ENCODE measurements around the gene H6PD.

Gene H6PD

GRCh38 chr1:9257851-9258250 lies 23.3 kb downstream of the H6PD start:
- DNase-seq (ENCODE audit: low read depth), result no peak

DNA sequence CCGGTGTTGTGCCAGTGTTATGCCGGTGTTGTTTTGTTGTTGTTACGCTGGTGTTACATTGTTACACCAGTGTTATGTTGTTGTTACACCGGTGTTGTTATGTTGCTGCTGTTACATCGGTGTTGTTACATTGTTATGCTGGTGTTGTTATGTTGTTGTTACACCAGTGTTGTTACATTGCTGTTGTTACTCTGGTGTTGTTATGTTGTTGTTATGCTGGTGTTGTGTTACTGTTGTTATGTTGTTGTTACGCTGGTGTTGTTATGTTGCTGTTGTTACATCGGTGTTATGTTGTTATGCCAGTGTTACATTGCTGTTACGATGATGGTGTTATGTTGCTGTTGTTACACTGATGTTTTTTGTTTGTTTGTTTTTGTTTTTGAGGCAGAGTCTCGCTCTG lies 24.1 kb downstream of the H6PD start:
- no peak for DNase-seq (ENCODE audit: low read depth)

DNA sequence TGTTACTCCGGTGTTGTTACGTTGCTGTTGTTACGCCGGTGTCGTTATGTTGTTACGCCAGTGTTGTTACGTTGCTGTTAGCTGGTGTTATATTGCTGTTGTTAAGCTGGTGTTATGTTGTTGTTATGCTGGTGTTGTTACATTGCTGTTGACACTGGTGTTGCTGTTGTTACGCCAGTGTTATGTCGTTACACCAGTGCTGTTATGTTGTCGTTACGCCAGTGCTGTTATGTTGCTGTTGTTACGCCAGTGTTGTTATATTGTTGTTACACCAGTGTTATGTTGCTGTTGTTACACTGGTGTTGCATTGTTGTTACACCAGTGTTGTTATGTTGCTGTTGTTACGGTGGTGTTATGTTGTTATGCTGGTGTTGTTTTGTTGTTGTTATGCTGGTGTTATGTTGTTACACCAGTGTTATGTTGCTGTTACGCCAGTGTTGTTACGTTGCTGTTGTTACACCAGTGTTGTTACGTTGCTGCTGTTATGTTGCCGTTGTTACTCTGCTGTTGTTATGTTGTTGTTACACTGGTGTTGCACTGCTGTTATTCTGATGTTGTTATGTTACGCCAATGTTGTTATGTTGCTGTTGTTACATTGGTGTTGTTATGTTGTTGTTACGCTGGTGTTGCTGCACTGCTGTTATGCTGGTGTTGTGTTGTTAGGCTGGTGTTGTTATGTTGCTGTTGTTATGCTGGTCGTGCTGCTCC lies 25.6 kb downstream of the H6PD start:
- DNase-seq (ENCODE audit: low read depth), result no peak

DNA sequence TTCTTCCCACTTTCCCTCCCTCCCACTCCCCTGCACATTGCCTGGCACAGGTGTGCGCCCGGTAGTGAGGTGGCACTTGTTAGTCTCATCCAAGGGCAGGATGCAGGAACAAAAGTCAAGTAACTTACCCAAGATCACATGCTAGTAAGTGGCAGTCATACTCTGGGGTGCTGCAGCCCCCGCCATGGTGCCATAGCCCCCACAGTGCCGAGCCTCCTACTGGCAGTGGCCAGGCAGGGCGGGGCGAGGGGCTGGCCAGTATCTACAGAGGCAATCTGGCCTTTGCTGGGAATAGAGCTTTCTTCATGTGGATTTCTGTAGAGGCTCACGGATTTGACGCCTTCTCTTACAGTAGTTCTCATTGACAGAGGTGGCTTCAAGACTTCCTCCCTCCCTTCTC lies 26.9 kb downstream of the H6PD start:
- DNase-seq (ENCODE audit: low read depth), result no peak

DNA sequence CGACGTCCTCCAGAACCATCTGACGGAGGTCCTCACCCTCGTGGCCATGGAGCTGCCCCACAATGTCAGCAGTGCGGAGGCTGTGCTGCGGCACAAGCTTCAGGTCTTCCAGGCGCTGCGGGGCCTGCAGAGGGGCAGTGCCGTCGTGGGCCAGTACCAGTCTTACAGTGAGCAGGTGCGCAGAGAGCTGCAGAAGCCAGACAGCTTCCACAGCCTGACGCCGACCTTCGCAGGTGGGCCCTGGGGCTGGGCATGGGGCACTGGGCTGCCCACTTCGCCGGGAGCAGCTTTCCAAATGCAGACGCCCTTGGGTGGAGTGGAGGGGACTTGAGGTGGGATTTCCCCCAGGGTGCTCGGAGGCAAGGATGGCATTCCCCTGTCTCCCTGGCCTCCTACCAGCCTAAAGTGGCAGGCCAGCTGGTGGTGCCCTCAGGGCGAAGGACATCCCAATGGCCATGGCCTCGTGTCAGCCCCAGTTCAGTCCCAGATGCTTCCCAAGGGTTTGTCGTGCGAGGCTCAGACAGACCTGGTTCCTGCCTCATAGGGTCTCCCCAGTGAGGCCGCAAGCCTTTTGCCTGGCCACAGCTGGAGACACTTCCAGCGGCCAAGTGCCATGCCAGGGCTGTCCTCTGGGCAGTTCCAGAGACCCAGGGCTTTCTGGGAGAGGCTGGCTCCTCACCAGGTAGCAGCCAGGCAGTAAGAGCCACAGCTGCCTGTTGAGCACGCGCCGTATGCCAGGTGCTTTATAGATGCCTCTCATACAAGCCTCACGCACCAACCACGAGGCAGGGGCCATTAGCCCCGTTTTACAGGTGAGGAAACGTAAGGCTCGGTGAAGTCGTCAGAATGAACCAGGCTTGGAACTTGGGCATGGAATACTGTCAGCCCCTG lies 27.8 kb downstream of the H6PD start:
- DNase-seq (ENCODE audit: low read depth), result no peak

DNA sequence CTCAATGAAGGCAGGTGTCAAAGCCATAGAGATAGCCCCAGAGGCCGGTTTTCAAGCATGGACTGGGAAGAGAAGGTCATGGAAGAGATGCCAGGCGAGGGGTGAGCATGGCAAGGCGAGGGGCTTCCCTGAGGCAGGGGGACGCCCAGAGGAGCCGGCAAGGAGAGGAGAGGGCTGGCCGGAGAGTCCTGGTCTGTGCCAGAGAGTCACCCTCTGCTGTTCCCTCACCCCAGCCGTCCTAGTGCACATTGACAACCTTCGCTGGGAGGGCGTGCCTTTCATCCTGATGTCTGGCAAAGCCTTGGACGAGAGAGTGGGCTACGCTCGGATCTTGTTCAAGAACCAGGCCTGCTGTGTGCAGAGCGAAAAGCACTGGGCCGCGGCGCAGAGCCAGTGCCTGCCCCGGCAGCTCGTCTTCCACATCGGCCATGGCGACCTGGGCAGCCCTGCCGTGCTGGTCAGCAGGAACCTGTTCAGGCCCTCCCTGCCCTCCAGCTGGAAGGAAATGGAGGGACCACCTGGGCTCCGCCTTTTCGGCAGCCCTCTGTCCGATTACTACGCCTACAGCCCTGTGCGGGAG lies 28.8 kb downstream of the H6PD start:
- no peak for DNase-seq (ENCODE audit: low read depth)

DNA sequence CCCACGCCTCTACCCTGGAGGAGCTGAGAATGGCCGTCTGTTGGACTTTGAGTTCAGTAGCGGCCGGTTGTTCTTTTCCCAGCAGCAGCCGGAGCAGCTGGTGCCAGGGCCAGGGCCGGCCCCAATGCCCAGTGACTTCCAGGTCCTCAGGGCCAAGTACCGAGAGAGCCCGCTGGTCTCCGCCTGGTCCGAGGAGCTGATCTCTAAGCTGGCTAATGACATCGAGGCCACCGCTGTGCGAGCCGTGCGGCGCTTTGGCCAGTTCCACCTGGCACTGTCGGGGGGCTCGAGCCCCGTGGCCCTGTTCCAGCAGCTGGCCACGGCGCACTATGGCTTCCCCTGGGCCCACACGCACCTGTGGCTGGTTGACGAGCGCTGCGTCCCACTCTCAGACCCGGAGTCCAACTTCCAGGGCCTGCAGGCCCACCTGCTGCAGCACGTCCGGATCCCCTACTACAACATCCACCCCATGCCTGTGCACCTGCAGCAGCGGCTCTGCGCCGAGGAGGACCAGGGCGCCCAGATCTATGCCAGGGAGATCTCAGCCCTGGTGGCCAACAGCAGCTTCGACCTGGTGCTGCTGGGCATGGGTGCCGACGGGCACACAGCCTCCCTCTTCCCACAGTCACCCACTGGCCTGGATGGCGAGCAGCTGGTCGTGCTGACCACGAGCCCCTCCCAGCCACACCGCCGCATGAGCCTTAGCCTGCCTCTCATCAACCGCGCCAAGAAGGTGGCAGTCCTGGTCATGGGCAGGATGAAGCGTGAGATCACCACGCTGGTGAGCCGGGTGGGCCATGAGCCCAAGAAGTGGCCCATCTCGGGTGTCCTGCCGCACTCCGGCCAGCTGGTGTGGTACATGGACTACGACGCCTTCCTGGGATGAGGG lies 29.7 kb downstream of the H6PD start:
- DNase-seq (ENCODE audit: low read depth), result no peak

DNA sequence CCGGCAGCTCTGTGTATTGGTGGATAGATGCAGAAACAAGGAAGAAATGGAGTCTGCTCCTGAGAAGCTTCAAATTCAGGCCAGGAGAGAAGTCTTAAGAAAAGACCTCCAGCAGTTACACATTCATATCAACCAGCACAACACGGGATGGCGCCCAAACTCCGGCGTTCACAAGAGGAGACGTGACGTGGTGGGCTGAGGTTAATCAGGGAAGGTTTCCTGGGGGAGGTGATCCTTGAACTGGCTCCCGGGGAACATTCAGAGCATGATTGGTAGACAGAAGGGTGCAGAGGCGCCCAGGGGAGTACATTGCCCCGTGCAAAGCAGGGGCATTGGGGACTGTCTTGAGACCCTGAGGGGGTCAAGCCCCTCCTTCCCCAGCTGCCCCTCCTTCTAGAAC lies 30.5 kb downstream of the H6PD start:
- no peak for DNase-seq (ENCODE audit: low read depth)

GRCh38 chr1:9265968-9266367 lies 31.4 kb downstream of the H6PD start:
- no peak for DNase-seq (ENCODE audit: low read depth)

DNA sequence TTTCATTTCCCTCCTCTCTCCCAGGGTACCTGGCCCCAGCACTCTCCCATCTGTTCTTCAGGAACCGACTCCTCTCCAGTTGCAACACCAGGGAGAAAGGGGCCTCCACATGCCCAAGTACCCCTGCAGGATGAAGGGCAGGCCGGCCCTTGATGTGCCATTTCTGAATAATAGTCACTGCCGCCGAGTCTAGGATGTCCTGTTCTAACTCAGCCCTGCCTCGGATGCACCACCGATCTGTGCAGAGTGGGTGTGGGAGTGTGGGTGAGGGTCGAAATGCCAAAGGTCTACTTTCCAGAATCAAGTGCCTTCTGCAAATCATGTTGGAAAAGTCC lies 32.7 kb downstream of the H6PD start:
- no peak for DNase-seq (ENCODE audit: low read depth)

- DNase-seq (ENCODE audit: low read depth), result no peak
Measured at GRCh38 chr1:9267827-9268581, 33.4 kb downstream of the H6PD start.

- no peak for DNase-seq (ENCODE audit: low read depth)
Measured at GRCh38 chr1:9269078-9269501, 34.5 kb downstream of the H6PD start.

- DNase-seq (ENCODE audit: low read depth), result no peak
Measured at GRCh38 chr1:9269721-9270120, 35.1 kb downstream of the H6PD start.

GRCh38 chr1:9270290-9270883 lies 35.8 kb downstream of the H6PD start:
- no peak for DNase-seq (ENCODE audit: low read depth)

DNA sequence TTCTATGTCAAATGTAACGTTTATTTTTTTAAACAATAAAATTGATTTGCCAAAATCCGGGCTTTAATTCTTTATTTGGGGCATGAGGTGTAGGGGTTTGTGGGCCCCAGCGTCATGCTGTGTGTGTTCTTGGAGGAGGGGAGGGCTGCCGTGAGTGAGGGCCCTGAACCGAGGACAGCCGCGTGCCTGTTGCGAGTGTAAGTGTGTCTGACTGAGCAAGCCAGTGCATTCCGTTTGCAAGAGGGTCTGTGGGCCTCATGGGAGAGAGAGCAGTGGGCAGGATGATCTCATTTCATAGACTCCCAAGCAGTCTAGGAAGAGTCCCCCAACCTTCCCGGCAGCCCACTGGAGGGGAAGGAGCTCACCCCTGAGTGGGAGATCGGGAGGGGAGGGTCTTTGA lies 36.7 kb downstream of the H6PD start:
- DNase-seq (ENCODE audit: low read depth), result no peak

- DNase-seq (ENCODE audit: low read depth), result no peak
Measured at GRCh38 chr1:9271861-9272595, 37.5 kb downstream of the H6PD start.

- DNase-seq (ENCODE audit: low read depth), result no peak
Measured at GRCh38 chr1:9273177-9273576, 38.6 kb downstream of the H6PD start.

DNA sequence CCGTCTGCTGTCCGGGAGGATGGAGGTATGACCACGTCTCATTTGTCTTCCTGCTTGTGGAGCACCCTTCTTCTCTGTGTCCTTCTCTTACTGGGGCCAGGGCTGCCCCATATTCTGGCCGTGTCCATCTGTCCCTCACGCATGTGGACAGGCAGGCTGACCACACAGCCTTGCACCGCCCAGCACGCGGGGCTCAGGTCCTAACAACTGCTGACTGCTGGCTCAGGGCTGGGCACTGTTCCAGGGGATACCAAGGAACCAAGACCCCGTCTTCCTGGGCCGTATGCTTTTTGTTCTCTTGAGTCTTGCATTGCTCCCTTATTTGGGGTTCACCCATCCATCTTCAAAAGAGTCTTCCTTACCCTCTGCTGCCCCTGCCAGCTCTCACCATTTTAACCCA lies 40.6 kb downstream of the H6PD start:
- no peak for DNase-seq (ENCODE audit: low read depth)

DNA sequence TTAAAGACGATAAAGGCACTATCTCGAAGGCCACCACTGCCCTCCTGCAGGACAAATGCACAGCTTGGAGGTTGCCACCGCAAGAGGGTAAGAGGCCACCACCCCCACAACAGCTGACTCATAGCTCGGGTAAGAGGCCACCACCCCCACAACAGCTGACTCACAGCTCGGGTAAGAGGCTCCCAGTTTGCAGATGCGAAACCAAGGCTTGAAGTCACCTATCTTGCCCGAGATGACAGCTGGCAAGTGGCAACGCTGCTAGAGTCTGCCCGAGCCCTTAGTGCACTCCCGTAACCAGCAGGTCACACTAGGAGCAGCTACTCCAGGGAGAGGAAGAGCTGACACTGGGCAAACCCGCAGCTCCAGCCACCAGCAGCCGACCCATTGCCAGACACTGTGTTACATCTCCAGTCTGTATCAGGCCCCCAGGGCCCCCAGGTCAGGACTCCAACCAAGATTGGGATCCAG lies 41.0 kb downstream of the H6PD start:
- peak; percentile 65 for DNase-seq (ENCODE audit: low read depth)

DNA sequence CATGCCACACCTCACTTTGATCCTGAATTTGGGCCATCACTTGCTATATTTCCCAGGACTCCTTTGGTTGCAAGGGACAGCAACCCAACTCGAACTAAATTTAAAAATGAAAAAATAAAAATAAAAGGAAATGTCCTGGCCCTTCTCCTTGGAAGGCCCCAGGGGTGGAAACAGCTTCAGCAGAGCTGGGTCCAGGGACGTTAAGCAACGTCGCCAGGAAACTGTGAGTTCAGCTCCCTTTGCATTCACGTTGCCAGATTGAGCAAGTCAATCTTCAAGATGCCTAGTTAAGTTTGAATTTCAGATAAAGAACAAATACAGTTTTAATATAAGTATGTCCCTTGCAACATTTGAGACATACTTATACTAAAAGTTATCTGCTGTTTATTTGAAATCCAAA lies 43.5 kb downstream of the H6PD start:
- no peak for DNase-seq (ENCODE audit: low read depth)
